GM18517 (cell line): ENCODE data around the gene COX6A2.

Source experiments
- ATAC-seq: cut with Tn5 transposase; IDR thresholded peaks from one replicate; pipeline ENCODE4 v1.9.1; 2021; ENCODE audit warnings: mild to moderate bottlenecking, moderate library complexity; ENCODE audit not compliant: unreplicated experiment

The COX6A2 gene

GRCh38 chr16:31428279-31428597 is at the start of gene COX6A2:
Gene COX6A2, minus strand, starts transcription at chr16:31428360. Its CDS starts 35 bp downstream, at chr16:31428325.
- no peak for ATAC-seq

GRCh38 chr16:31477220-31478216 is 49.4 kb upstream of the COX6A2 start:
- no peak for ATAC-seq

GRCh38 chr16:31476303-31477219 is 48.4 kb upstream of the COX6A2 start:
- ATAC-seq: no peak

- no peak for ATAC-seq
Measured at GRCh38 chr16:31475946-31476302, 47.8 kb upstream of the COX6A2 start.

GRCh38 chr16:31474773-31475738 is 46.9 kb upstream of the COX6A2 start:
- no peak for ATAC-seq

GRCh38 chr16:31474173-31474714 is 46.1 kb upstream of the COX6A2 start:
- no peak for ATAC-seq

GRCh38 chr16:31473264-31473984 is 45.3 kb upstream of the COX6A2 start:
- ATAC-seq: no peak

GRCh38 chr16:31472709-31473203 is 44.6 kb upstream of the COX6A2 start:
- ATAC-seq: no peak

GRCh38 chr16:31471875-31472708 is 43.9 kb upstream of the COX6A2 start, which contains the start of gene TGFB1I1:
Gene TGFB1I1, plus strand, starts transcription at chr16:31472152. Its CDS starts 37 bp downstream, at chr16:31472189.
- ATAC-seq: no peak

GRCh38 chr16:31471241-31471874 is 43.2 kb upstream of the COX6A2 start:
- no peak for ATAC-seq

GRCh38 chr16:31470615-31471014 is 42.5 kb upstream of the COX6A2 start:
- ATAC-seq: no peak

- no peak for ATAC-seq
Measured at GRCh38 chr16:31467858-31468257, 39.7 kb upstream of the COX6A2 start.

- ATAC-seq: no peak
Measured at GRCh38 chr16:31467151-31467773, 39.1 kb upstream of the COX6A2 start.

GRCh38 chr16:31466381-31466841 is 38.3 kb upstream of the COX6A2 start:
- ATAC-seq: no peak

GRCh38 chr16:31465788-31466370 is 37.7 kb upstream of the COX6A2 start:
- ATAC-seq: no peak

GRCh38 chr16:31464781-31465260 is 36.7 kb upstream of the COX6A2 start:
- ATAC-seq: no peak

- no peak for ATAC-seq
Measured at GRCh38 chr16:31464348-31464769, 36.2 kb upstream of the COX6A2 start.
